ENCODE measurements around the gene ECI2. TPM values are rescaled to one million over a fixed set of nuclear protein-coding genes. Genes with fewer than 3 reads are reported as not detected.

The ECI2 gene
- total RNA-seq, 1 donor from 2014 or later, result 49.1 TPM

GRCh38 chr6:4102687-4103244, 32.6 kb downstream of the ECI2 start:
- TF ChIP-seq EZH2 (IDR thresholded peaks at IDR 0.05), result no peak
- TF ChIP-seq EZH2phosphoT487 (IDR thresholded peaks at IDR 0.05), result no peak
- TF ChIP-seq CTCF (IDR thresholded peaks at IDR 0.05), result no peak
- Histone ChIP-seq H3K9me3 (ENCODE audit: low read depth) (no peaks in the 10 kb centered on the region), H3K79me2 (ENCODE audit: low read depth) (no peaks in the 10 kb centered on the region), H3K27ac (no peak overlapping the region), H3K27me3 (no peaks in the 10 kb centered on the region), H3K4me1 (no peaks in the 10 kb centered on the region), H3K36me3 (no peaks in the 10 kb centered on the region), H3K9ac (no peak overlapping the region), H3K4me3 (no peak overlapping the region), H4K20me1 (ENCODE audit: low read depth) (no peaks in the 10 kb centered on the region), H3K4me2 (no peak overlapping the region), H2AFZ (replicated peaks) (no peak overlapping the region), H3F3A (ENCODE audit: low read depth) (no peaks in the 10 kb centered on the region)
- no peak overlapping the region for H3K27ac Mint-ChIP-seq
- DNase-seq (ENCODE audit: low spot score), result no peak
- H3K27me3 Mint-ChIP-seq (ENCODE audit: insufficient read depth, low read depth), result no peaks in the 10 kb centered on the region
- H3K4me3 Mint-ChIP-seq, result no peak overlapping the region
- H3K9me3 Mint-ChIP-seq, result no peaks in the 10 kb centered on the region
- no peaks in the 10 kb centered on the region for H3K36me3 Mint-ChIP-seq
- no peaks in the 10 kb centered on the region for H3K4me1 Mint-ChIP-seq

GRCh38 chr6:4101298-4101697, 34.1 kb downstream of the ECI2 start:
- Histone ChIP-seq H2AFZ (replicated peaks) (no peak overlapping the region), H3K9ac (no peak overlapping the region), H3K27me3 (no peaks in the 10 kb centered on the region), H3K9me3 (ENCODE audit: low read depth) (no peaks in the 10 kb centered on the region), H3K4me2 (no peak overlapping the region), H3K27ac (no peak overlapping the region), H4K20me1 (ENCODE audit: low read depth) (no peaks in the 10 kb centered on the region), H3K79me2 (ENCODE audit: low read depth) (no peaks in the 10 kb centered on the region), H3F3A (ENCODE audit: low read depth) (no peaks in the 10 kb centered on the region), H3K4me3 (no peak overlapping the region), H3K36me3 (no peaks in the 10 kb centered on the region), H3K4me1 (no peaks in the 10 kb centered on the region)
- no peaks in the 10 kb centered on the region for H3K36me3 Mint-ChIP-seq
- DNase-seq (ENCODE audit: low spot score), result no peak
- no peak overlapping the region for H3K4me3 Mint-ChIP-seq
- TF ChIP-seq EZH2 (IDR thresholded peaks at IDR 0.05) (no peak), CTCF (IDR thresholded peaks at IDR 0.05) (no peak)
- no peaks in the 10 kb centered on the region for H3K4me1 Mint-ChIP-seq
- H3K27me3 Mint-ChIP-seq (ENCODE audit: insufficient read depth, low read depth), result no peaks in the 10 kb centered on the region
- no peaks in the 10 kb centered on the region for H3K9me3 Mint-ChIP-seq
- no peak overlapping the region for H3K27ac Mint-ChIP-seq

- no peaks in the 10 kb centered on the region for H3K9me3 ChIP-seq (ENCODE audit: low read depth)
- H3F3A ChIP-seq (ENCODE audit: low read depth), result no peaks in the 10 kb centered on the region
- H3K9ac ChIP-seq, result no peak overlapping the region
- H3K36me3 ChIP-seq, result no peaks in the 10 kb centered on the region
- no peak overlapping the region for H3K4me3 ChIP-seq
- TF ChIP-seq CTCF (IDR thresholded peaks at IDR 0.05) (no peak), EZH2 (IDR thresholded peaks at IDR 0.05) (no peak), EZH2phosphoT487 (IDR thresholded peaks at IDR 0.05) (no peak)
- H3K27me3 ChIP-seq, result no peaks in the 10 kb centered on the region
- no peak overlapping the region for H3K4me2 ChIP-seq
- Mint-ChIP-seq H3K4me1 (no peaks in the 10 kb centered on the region), H3K27ac (no peak overlapping the region), H3K27me3 (ENCODE audit: insufficient read depth, low read depth) (no peaks in the 10 kb centered on the region), H3K4me3 (no peak overlapping the region), H3K36me3 (no peaks in the 10 kb centered on the region), H3K9me3 (no peaks in the 10 kb centered on the region)
- DNase-seq (ENCODE audit: low spot score), result no peak
- H4K20me1 ChIP-seq (ENCODE audit: low read depth), result no peaks in the 10 kb centered on the region
- H3K79me2 ChIP-seq (ENCODE audit: low read depth), result no peaks in the 10 kb centered on the region
- no peak overlapping the region for H3K27ac ChIP-seq
- no peaks in the 10 kb centered on the region for H3K4me1 ChIP-seq
- no peak overlapping the region for H2AFZ ChIP-seq (replicated peaks)
These were observed 34.7 kb downstream of the ECI2 start for GRCh38 chr6:4100655-4101054.
